22Rv1 (cell line): ENCODE results near the gene UCP3.

Experiments
- H3K27ac ChIP-seq: fragments of 450-650 bp; 2 replicates; pipeline ENCODE4 v1.5.1; 2017
- ZFX ChIP-seq: fragments of 450-650 bp; IDR thresholded peaks from 2 replicates; pipeline ENCODE4 v1.6.1; 2017; ENCODE audit warnings: antibody characterized with exemption, borderline replicate concordance
- TF ChIP-seq, protein P1 (sequence below): fragments of 450-650 bp; IDR thresholded peaks from 2 replicates; pipeline ENCODE4 v1.5.1; 2017; ENCODE audit warnings: mild to moderate bottlenecking

Gene UCP3

DNA sequence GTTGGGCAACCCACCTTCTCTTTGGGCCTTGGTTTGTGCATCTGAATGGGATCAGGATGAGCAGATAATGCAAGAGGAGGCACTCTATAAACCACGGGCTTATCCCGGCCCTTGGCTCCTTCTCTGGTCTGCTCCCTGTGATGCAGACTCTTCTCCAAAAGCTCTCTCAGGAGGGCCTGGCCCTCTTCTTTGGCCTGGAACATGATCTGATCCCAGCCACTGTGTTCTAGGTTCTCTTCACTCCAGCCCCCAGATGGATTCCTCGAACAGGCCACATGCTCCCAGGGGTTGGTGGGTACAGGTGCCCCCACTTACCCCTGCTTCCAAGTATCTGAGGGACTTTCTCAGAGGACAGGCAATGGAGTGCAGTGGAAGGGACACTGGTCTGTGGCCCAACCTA lies 8.7 kb upstream of the UCP3 start:
- no peak overlapping the region for H3K27ac ChIP-seq
- TF ChIP-seq, protein P1, sequence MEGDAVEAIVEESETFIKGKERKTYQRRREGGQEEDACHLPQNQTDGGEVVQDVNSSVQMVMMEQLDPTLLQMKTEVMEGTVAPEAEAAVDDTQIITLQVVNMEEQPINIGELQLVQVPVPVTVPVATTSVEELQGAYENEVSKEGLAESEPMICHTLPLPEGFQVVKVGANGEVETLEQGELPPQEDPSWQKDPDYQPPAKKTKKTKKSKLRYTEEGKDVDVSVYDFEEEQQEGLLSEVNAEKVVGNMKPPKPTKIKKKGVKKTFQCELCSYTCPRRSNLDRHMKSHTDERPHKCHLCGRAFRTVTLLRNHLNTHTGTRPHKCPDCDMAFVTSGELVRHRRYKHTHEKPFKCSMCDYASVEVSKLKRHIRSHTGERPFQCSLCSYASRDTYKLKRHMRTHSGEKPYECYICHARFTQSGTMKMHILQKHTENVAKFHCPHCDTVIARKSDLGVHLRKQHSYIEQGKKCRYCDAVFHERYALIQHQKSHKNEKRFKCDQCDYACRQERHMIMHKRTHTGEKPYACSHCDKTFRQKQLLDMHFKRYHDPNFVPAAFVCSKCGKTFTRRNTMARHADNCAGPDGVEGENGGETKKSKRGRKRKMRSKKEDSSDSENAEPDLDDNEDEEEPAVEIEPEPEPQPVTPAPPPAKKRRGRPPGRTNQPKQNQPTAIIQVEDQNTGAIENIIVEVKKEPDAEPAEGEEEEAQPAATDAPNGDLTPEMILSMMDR: no peak
- no peak for TF ChIP-seq ZFX

DNA sequence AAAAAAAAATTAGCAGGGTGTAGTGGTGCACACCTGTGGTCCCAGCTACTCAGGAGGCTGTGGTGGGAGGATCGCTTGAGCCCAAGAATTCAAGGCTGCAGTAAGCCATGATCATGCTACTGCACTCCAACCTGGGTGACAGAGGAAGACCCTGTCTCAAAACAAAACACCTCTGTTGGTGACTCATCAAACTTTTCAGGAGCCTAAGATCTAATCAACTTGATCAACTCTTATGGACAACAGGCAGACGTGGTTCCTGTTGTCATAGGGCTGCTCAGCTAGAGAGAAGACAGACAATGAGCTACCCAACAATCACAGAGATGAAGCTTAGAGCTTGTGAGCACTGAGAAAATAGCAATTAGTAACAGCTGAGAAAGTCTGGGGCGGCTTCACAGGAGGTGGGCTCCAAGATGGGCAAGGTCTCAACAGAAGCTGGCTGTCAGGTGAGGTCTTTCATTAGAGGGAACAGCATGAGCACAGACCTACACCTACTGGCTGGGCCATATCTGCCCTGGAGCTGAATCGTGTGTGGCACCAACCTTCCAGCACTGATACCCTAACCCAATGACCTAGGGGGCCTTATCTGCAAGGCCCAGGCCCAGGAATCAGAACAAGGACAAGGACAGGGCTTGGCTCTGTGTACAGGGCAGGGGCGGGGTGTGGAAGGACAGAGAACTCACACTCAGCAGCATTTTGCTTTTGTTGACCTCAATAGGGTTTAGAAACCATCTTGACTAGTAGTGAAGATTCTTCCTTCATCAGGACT lies 7.2 kb upstream of the UCP3 start:
- TF ChIP-seq ZFX: no peak
- TF ChIP-seq, protein P1: no peak
- H3K27ac ChIP-seq: no peak overlapping the region

DNA sequence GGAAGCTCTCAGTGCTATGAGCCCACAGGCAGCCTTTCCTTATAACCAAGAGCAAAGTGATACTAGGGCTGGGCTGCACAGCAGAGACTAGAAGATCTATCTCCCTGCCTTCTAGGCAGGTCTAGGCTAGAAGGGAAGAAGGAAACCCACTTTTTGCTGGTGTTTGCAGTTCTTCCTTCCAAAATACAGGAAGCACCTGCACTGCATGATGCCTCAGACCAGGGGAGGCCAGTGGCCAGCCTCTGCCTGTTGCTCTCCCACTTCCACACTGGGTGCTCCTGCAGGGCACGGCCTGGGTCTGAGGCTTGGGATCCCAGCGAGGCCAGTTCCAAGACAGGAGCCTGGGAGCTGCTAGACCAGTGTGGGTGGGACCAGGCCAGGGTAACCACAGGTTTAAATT lies 6.0 kb upstream of the UCP3 start:
- H3K27ac ChIP-seq: no peak overlapping the region
- TF ChIP-seq ZFX: no peak

GRCh38 chr11:74013141-74013540 lies 4.3 kb upstream of the UCP3 start:
- TF ChIP-seq, protein P1: no peak
- no peak for TF ChIP-seq ZFX
- H3K27ac ChIP-seq: no peak overlapping the region

DNA sequence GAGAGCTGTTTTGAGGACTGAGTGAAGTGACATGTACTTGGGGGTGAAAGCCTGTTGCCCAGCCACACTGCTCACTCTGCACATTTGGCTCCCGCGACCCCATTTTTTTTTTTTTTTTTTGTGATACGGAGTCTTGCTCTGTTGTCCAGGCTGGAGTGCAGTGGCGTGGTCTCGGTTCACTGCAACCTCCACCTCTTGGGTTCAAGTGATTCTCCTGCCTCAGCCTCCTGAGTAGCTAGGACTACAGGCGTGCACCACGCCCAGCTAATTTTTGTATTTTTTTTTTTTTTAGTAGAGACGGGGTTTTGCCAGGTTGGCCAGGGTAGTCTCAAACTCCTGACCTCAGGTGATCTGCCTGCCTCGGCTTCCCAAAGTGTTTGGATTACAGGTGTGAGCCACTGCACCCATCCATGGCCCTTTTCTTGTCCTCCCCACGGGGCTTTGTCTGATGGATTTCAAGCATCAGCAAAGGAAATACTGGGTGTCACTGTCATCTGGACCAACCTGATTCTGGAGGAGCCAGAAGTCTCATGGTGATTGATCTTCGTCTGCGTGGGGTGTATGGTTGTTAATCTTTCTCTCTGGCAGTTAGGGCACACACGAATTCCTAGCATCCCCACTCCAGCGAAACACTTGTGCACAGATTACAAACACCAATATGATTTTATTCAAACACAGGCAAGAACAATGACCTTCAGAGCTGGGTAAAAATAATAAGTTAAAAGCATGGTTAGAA lies 3.4 kb upstream of the UCP3 start:
- no peak for TF ChIP-seq ZFX
- TF ChIP-seq, protein P1: no peak
- H3K27ac ChIP-seq: no peak overlapping the region

GRCh38 chr11:74011360-74012073 lies 2.6 kb upstream of the UCP3 start:
- TF ChIP-seq, protein P1: no peak
- TF ChIP-seq ZFX: no peak
- H3K27ac ChIP-seq: no peak overlapping the region

- TF ChIP-seq, protein P1: no peak
- TF ChIP-seq ZFX: no peak
Measured at GRCh38 chr11:74010306-74011300, 1.7 kb upstream of the UCP3 start.

More at GRCh38 chr11:74010306-74011300, 1.7 kb upstream of the UCP3 start:
- no peak overlapping the region for H3K27ac ChIP-seq
